ENCODE results near the gene CCDC116. TPM values are rescaled to one million over a fixed set of nuclear protein-coding genes. Genes with fewer than 3 reads are reported as not detected.
A peak's percentile ranks its signal among the peaks of the same experiment; 100 is the strongest.
"Not testable (repeated sequence)": the region's sequence is repeated elsewhere in the genome, so short reads cannot be mapped to it uniquely, and the experiment has no call there.

The CCDC116 gene
- total and polyA plus RNA-seq, 11 donors = 0.18 to 1.3 (median 0.26) TPM; not detected in 4

DNA sequence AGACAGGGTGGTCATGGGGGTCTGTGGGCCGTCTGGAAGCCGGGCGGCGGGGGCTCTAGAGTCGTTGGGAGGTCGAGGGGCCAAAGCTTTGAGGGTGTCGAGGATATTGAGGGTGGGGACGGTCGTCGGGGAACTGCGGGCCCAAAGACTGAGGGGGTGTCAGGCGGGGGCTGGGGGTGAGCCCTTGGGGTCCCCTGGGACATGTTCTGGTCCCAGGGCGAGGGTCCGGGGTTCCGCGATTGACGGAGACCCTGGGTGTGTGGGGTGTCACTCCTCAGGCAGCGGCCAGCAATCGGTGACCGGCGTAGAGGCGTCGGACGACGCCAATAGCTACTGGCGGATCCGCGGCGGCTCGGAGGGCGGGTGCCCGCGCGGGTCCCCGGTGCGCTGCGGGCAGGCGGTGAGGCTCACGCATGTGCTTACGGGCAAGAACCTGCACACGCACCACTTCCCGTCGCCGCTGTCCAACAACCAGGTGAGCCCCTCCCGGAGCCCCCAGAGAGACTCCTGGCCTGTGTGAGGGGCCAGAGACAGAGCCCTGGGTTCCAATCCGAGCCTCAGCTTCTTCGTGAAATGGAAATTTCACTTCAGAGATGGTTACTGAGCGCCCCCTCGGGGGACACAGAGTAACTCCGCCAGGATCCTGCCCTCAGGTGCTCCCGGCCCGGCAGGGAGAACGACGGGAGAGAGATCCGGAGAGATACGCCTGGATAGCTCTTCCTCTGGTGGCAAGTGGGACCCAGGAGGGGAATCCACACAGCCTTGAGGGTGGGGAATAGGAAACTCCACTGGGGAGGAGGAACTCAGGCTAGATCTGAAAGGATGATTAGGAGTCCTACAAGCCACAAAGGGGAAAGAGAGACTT lies 10.3 kb downstream of the CCDC116 start:
- Histone ChIP-seq H3K27ac (peak overlapping the region in 8 of 12 donors; percentile 60 to 76 (median 64)), H3K4me1 (peaks cover 0 to 31% (median 14%) of the 10 kb centered on the region in 12 donors), H3K4me3 (peak overlapping the region; percentile 44 to 87 (median 74)), H3K36me3 (peaks cover 0 to 22% (median 8%) of the 10 kb centered on the region in 9 donors), H3K27me3 (no peaks in the 10 kb centered on the region), H3K9me3 (no peaks in the 10 kb centered on the region)
- TF ChIP-seq POLR2A (IDR thresholded peaks at IDR 0.05) = peak in 1 of 2 donors; percentile 11
- TF ChIP-seq, protein P1, sequence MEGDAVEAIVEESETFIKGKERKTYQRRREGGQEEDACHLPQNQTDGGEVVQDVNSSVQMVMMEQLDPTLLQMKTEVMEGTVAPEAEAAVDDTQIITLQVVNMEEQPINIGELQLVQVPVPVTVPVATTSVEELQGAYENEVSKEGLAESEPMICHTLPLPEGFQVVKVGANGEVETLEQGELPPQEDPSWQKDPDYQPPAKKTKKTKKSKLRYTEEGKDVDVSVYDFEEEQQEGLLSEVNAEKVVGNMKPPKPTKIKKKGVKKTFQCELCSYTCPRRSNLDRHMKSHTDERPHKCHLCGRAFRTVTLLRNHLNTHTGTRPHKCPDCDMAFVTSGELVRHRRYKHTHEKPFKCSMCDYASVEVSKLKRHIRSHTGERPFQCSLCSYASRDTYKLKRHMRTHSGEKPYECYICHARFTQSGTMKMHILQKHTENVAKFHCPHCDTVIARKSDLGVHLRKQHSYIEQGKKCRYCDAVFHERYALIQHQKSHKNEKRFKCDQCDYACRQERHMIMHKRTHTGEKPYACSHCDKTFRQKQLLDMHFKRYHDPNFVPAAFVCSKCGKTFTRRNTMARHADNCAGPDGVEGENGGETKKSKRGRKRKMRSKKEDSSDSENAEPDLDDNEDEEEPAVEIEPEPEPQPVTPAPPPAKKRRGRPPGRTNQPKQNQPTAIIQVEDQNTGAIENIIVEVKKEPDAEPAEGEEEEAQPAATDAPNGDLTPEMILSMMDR (IDR thresholded peaks at IDR 0.05) = peak in 8 of 12 donors; percentile 27 to 59 (median 48)
- ATAC-seq (peak in 1 of 4 donors; percentile 11), DNase-seq (peak in 2 of 5 donors; percentile 49 to 72)
- intact Hi-C loops (cut with DNase I) = no loop called here
- WGBS, 4 donors = 1 to 3% (median 2%) methylated on average over 32 to 56 of the region's 56 CpGs

DNA sequence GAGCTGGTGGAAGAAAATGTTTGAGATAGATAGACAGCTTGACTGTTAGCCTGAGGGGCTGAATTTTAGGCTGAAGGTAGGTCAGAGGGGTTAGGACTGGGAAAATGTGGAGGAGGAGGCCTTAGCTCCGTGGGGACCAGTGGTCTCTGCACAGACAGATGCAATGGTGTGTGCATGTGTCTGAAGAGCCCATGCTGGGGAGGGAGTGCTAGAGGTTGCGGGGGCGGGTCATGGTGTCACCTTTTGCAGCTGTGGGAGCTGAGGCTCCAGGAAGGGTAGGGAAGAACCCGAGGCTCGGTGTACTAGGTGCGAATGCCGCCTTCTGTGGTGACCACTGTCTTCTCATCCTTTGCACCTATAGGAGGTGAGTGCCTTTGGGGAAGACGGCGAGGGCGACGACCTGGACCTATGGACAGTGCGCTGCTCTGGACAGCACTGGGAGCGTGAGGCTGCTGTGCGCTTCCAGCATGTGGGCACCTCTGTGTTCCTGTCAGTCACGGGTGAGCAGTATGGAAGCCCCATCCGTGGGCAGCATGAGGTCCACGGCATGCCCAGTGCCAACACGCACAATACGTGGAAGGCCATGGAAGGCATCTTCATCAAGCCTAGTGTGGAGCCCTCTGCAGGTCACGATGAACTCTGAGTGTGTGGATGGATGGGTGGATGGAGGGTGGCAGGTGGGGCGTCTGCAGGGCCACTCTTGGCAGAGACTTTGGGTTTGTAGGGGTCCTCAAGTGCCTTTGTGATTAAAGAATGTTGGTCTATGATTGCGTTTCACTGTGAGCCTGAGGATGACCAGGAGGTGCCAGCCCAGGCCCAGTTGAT lies 11.2 kb downstream of the CCDC116 start:
- H3K4me3 ChIP-seq = peak overlapping the region in 3 of 12 donors; percentile 48 to 83 (median 79)
- H3K36me3 ChIP-seq = peaks cover 0 to 24% (median 8%) of the 10 kb centered on the region in 9 donors
- ATAC-seq (no peak), DNase-seq (no peak)
- H3K27ac ChIP-seq = no peak overlapping the region
- 89 to 91% (median 91%) methylated on average over 15 to 22 of the region's 22 CpGs for WGBS, 4 donors
- H3K4me1 ChIP-seq = peaks cover 0 to 31% (median 14%) of the 10 kb centered on the region in 12 donors
- intact Hi-C loops (cut with DNase I) = no loop called here
- H3K27me3 ChIP-seq = no peaks in the 10 kb centered on the region
- TF ChIP-seq, protein P1 (IDR thresholded peaks at IDR 0.05) = no peak
- no peak for TF ChIP-seq POLR2A (IDR thresholded peaks at IDR 0.05)
- H3K9me3 ChIP-seq = no peaks in the 10 kb centered on the region

DNA sequence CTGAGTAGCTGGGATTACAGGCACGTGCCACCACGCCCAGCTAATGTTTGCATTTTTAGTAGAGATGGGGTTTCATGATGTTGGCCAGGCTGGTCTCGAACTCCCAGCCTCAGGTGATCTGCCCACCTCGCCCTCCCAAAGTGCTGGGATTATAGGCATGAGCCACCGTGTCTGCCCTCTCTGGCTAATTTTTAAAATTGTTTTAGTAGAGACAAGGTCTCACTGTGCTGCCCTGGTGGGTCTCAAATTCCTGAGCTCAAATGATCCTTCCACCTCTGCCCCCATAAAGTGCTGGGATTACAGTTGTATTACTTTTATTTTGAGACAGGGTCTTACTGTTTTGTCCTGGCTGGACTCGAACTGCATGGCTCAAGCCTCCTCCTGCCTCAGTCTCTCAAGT lies 13.0 kb downstream of the CCDC116 start:
- ATAC-seq; H3K9me3 ChIP-seq; H3K4me3 ChIP-seq; H3K27ac ChIP-seq; intact Hi-C loops (cut with DNase I); H3K27me3 ChIP-seq; DNase-seq: not testable (repeated sequence)
- Histone ChIP-seq H3K36me3 (peaks cover 0 to 38% (median 8%) of the 10 kb centered on the region in 9 donors), H3K4me1 (peaks cover 0 to 31% (median 14%) of the 10 kb centered on the region in 12 donors)
- WGBS, 4 donors = 93 to 95% (median 94%) methylated on average over 6 of the region's 6 CpGs

DNA sequence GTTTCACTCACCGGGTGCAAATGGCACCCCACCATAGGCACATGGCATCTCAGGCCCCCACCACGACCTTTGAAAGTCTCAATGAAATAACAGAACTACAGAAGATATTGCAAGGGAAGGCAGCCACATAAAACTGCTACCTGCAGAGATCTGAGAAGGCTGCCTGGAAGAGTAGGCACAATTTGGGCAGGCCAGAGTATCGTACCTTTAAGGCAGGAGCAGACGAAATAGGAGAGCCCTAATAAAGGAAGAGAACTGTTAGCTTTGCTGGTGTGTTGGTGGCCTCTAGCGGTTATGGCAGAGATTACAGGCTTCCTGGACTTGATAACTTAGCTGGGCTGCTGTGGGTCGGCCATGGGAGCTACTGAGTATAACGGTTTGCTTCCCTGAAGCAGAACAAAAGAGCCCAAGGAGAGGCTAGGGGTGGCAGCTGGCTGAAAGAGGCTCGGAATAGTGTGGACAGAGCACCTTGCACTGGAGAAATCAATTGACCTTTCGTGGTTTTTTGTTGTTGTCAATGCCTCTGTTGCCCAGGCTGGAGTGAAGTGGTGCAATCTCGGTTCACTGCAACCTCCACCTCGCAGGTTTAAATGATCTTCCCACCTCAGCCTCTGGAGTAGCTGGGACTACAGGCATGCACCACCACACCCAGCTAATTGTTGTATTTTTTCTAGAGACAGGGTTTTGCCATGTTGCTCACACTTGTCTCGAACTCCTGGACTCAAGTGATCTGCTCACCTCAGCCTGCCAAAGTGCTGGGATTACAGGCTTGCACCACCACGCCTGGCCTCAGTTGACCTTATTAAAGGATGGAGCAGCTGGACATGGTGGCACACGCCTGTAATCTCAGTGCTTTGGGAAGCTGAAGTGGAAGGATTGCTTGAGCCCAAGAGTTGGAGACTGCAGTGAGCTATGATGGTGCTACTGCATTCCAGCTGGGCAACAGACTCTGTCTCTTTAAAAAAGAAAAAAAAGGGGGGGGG lies 14.3 kb downstream of the CCDC116 start:
- Histone ChIP-seq H3K9me3 (no peaks in the 10 kb centered on the region), H3K36me3 (peaks cover 0 to 38% (median 8%) of the 10 kb centered on the region in 9 donors), H3K27ac (no peak overlapping the region), H3K4me3 (no peak overlapping the region), H3K4me1 (peaks cover 0 to 34% (median 21%) of the 10 kb centered on the region in 12 donors), H3K27me3 (no peaks in the 10 kb centered on the region)
- intact Hi-C loops (cut with DNase I) = no loop called here
- TF ChIP-seq, protein P1 (IDR thresholded peaks at IDR 0.05) = peak; percentile 77 to 90 (median 84)
- no peak for TF ChIP-seq POLR2A (IDR thresholded peaks at IDR 0.05)
- ATAC-seq = peak in 3 of 4 donors; percentile 13 to 41 (median 19)
- peak; percentile 69 to 78 (median 74) for DNase-seq
- 43 to 50% (median 47%) methylated on average over 12 to 14 of the region's 14 CpGs for WGBS, 4 donors
